Tibial artery (tissue), 4 donors: ENCODE results near the gene SLC25A23.

ENCODE experiments used
- DNase-seq, 2 donors: peaks; one replicate each; pipeline ENCODE4 v3.0.0-alpha.2; 2019
- H3K27ac ChIP-seq, 2 donors: fragments of 200-600 bp; sonication (generic) in 1 of 2; 1 replicate in 1 of 2; 2 replicates in 1 of 2; pipeline ENCODE4 v1.5.1; 2018 to 2019; ENCODE audit warnings: mild to moderate bottlenecking in 1 of 2
- H3K27me3 ChIP-seq, 2 donors: fragments of 200-600 bp; sonication (generic) in 1 of 2; one replicate each; pipeline versions ENCODE4 v1.5.1 to v1.6.0; 2016 to 2019
- H3K36me3 ChIP-seq, 3 donors: fragments of 200-600 bp; sonication (generic) in 2 of 3; one replicate each; pipeline ENCODE4 v1.5.1; 2016 to 2019; ENCODE audit warnings: mild to moderate bottlenecking in 2 of 3
- H3K4me1 ChIP-seq, 4 donors: fragments of 200-600 bp; sonication (generic) in 2 of 4; 1 replicate in 3 of 4; 2 replicates in 1 of 4; pipeline ENCODE4 v1.5.1; 2016 to 2019
- H3K4me3 ChIP-seq, 2 donors: fragments of 200-600 bp; sonication (generic) in 1 of 2; 1 replicate in 1 of 2; 2 replicates in 1 of 2; pipeline ENCODE4 v1.5.1; 2018 to 2019; ENCODE audit warnings: mild to moderate bottlenecking in 2 of 2
- H3K9me3 ChIP-seq, 3 donors: fragments of 200-600 bp; sonication (generic) in 1 of 3; one replicate each; pipeline ENCODE4 v1.5.1; 2016 to 2019
- CTCF ChIP-seq, 2 experiments: fragments of 200-600 bp in 1 of 2; fragments of 450-650 bp in 1 of 2; IDR thresholded peaks; one replicate each; pipeline ENCODE4 v1.5.1; 2017 to 2019; ENCODE audit warnings: antibody characterized with exemption in 2 of 2, mild to moderate bottlenecking in 1 of 2, moderate library complexity in 1 of 2
- intact Hi-C: fragments of 100-400 bp; cut with DNase I; formaldehyde crosslinking; loops from one replicate; pipeline ENCODE4 v1.15.0; 2023; ENCODE audit warnings: low total_unique reads

SLC25A23 gene

DNA sequence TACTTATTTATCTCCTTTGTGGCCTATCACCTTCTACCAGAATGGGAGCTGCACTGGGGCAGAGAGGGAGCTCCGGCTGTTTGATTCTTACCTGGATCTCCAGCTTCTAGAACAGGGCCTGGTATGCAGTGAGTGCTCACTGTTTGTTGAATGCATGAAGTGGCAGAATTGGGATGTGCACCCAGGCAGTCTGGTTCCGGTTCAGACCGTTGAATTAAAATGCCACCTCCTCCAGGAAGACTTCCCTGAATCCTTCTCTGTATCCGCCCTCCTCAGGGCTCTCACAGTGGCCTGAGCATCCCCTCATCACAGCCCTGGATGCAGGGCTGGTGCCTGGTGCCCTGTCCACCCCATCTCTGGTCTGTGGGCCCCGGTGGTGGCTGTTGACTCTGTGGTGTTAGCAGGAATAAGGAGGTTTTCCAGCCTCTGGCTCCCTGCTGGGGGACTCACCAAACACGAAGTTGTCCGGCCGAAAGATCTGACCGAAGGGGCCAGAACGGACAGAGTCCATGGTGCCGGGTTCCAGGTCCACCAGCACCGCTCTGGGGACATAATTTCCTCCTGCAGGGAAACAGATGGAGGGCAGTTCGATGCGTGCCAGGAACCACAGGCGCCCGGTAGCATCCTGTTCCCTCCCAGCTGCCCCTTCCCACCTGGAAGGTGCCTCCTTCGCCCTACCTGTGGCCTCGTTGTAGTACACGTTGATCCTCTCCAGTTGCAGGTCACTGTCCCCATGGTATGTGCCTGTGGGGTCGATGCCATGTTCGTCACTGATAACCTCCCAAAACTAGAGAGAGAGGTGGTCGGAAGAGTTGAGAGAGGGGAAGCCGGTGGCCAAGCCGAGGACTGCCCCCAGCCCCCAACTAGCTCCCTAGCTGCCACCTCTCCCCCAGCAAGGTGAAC lies 41.5 kb upstream of the SLC25A23 start:
- no peak for DNase-seq
- no peaks in the 10 kb centered on the region for H3K9me3 ChIP-seq
- TF ChIP-seq CTCF (IDR thresholded peaks at IDR 0.05) = no peak
- H3K27ac ChIP-seq = no peak overlapping the region
- no peaks in the 10 kb centered on the region for H3K36me3 ChIP-seq
- no peak overlapping the region for H3K4me3 ChIP-seq
- H3K27me3 ChIP-seq = peaks cover 0 to 54% of the 10 kb centered on the region in 2 donors
- intact Hi-C loops = no loop called here
- peaks cover 0 to 14% (median 9%) of the 10 kb centered on the region in 4 donors for H3K4me1 ChIP-seq

GRCh38 chr19:6499052-6499790 lies 39.6 kb upstream of the SLC25A23 start:
- H3K9me3 ChIP-seq = no peaks in the 10 kb centered on the region
- H3K4me3 ChIP-seq = no peak overlapping the region
- no peak for TF ChIP-seq CTCF (IDR thresholded peaks at IDR 0.05)
- intact Hi-C loops = no loop called here
- H3K36me3 ChIP-seq = no peaks in the 10 kb centered on the region
- no peak for DNase-seq
- peaks cover 0 to 49% of the 10 kb centered on the region in 2 donors for H3K27me3 ChIP-seq
- no peak overlapping the region for H3K27ac ChIP-seq
- H3K4me1 ChIP-seq = peaks cover 0 to 14% (median 9%) of the 10 kb centered on the region in 4 donors

- Histone ChIP-seq H3K27me3 (peaks cover 0 to 42% of the 10 kb centered on the region in 2 donors), H3K4me3 (no peak overlapping the region), H3K4me1 (peaks cover 0 to 14% (median 9%) of the 10 kb centered on the region in 4 donors), H3K9me3 (no peaks in the 10 kb centered on the region), H3K27ac (no peak overlapping the region), H3K36me3 (no peaks in the 10 kb centered on the region)
- no peak for DNase-seq
- intact Hi-C loops = no loop called here
- no peak for TF ChIP-seq CTCF (IDR thresholded peaks at IDR 0.05)
These were observed 38.9 kb upstream of the SLC25A23 start for GRCh38 chr19:6498294-6499036.

DNA sequence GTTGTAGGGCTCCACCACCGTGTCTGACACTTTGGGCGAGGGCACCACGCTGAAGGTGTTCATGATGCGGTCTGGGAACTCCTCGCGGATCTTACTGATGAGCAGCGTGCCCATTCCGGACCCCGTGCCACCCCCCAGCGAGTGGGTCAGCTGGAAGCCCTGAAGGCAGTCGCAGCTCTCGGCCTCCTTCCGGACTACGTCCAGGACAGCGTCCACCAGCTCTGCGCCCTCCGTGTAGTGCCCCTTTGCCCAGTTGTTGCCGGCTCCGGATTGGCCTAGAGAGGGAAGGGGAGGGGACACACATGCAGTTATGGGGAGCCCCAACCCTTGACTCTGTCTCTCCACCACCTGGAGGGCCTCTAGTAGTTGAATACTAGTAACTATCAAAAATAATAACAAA lies 36.4 kb upstream of the SLC25A23 start:
- peaks cover 0 to 8% (median 5%) of the 10 kb centered on the region in 3 donors for H3K9me3 ChIP-seq
- H3K27ac ChIP-seq = no peak overlapping the region
- no peaks in the 10 kb centered on the region for H3K4me1 ChIP-seq
- TF ChIP-seq CTCF (IDR thresholded peaks at IDR 0.05) = no peak
- intact Hi-C loops = no loop called here
- H3K27me3 ChIP-seq = peaks cover 0 to 17% of the 10 kb centered on the region in 2 donors
- DNase-seq = no peak
- no peaks in the 10 kb centered on the region for H3K36me3 ChIP-seq
- no peak overlapping the region for H3K4me3 ChIP-seq

GRCh38 chr19:6494438-6495036 lies 34.9 kb upstream of the SLC25A23 start:
- no peak for DNase-seq
- Histone ChIP-seq H3K4me1 (no peaks in the 10 kb centered on the region), H3K27ac (no peak overlapping the region), H3K36me3 (no peaks in the 10 kb centered on the region), H3K9me3 (peaks cover 0 to 8% (median 5%) of the 10 kb centered on the region in 3 donors), H3K4me3 (no peak overlapping the region), H3K27me3 (peaks cover 0 to 9% of the 10 kb centered on the region in 2 donors)
- intact Hi-C loops = no loop called here
- TF ChIP-seq CTCF (IDR thresholded peaks at IDR 0.05) = no peak
